PFSK-1 (cell line): ENCODE results near the gene DISC1.

Source experiments
- FOXP2 ChIP-seq: optimal IDR thresholded peaks from 2 replicates; pipeline ENCODE3; 2011; ENCODE audit warnings: borderline replicate concordance, control low read depth, inconsistent platforms; ENCODE audit not compliant: insufficient read depth; ENCODE audit errors: extremely low read length, extremely low read depth
- POLR2AphosphoS5 ChIP-seq: IDR thresholded peaks from 2 replicates; pipeline ENCODE4 v1.6.1; 2012; ENCODE audit warnings: low read depth, mild to moderate bottlenecking, control low read depth, low read length, moderate library complexity
- SIN3A ChIP-seq: IDR thresholded peaks from 2 replicates; pipeline ENCODE4 v1.6.1; 2012; ENCODE audit warnings: mild to moderate bottlenecking, low read length, moderate library complexity, borderline replicate concordance; ENCODE audit not compliant: insufficient read depth
- TAF1 ChIP-seq: IDR thresholded peaks from 2 replicates; pipeline ENCODE4 v1.6.1; 2012; ENCODE audit warnings: low read length, control low read depth, borderline replicate concordance; ENCODE audit not compliant: insufficient read depth
- TF ChIP-seq, protein P1 (sequence below), 2 experiments: IDR thresholded peaks; 2 replicates each; pipeline versions ENCODE4 v1.6.1 to v1.8.0; 2011 to 2012; ENCODE audit warnings: low read depth in 2 of 2, low read length in 2 of 2, control low read depth in 1 of 2, inconsistent platforms in 1 of 2, mild to moderate bottlenecking in 1 of 2, moderate library complexity in 1 of 2; ENCODE audit not compliant: insufficient read depth in 1 of 2

DNA sequence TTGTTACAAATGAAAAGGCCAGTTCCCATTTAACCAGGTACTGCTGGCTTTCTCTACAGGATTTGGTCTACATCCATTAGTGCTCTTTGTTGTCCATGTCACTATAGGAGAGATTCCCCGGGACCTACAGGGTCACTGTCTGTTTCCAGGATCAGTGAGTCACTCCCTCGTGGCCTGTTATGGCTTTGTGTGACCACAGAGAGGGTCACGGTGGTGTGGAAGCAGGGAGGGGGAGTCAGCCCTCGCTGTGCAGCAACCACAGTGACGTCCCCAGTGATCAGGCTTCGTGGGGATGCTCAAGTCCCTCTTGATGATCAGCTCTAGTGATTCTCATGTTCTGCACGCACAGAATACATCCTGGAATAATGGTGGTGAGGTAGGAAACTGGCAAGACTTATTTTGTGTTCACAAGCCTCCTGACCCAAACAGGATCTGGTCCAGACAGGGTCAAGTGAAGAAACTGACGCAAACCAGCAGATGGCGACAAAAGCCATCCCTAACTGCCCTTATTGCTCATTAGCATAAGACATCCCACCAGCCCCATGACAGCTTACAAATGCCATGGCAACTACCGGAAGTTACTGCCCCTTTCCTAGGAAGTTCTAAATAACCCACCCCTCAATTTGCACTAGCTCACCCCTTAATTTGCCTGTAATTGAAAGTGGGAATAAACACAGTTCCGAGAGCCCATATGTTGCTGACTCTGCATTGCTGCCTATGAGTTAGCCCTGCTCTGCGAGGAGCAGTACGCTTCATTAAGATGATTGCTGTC is 98.5 kb downstream of the DISC1 start:
- TF ChIP-seq POLR2AphosphoS5 (no peak), SIN3A (no peak), FOXP2 (no peak), TAF1 (no peak)
- TF ChIP-seq, protein P1, sequence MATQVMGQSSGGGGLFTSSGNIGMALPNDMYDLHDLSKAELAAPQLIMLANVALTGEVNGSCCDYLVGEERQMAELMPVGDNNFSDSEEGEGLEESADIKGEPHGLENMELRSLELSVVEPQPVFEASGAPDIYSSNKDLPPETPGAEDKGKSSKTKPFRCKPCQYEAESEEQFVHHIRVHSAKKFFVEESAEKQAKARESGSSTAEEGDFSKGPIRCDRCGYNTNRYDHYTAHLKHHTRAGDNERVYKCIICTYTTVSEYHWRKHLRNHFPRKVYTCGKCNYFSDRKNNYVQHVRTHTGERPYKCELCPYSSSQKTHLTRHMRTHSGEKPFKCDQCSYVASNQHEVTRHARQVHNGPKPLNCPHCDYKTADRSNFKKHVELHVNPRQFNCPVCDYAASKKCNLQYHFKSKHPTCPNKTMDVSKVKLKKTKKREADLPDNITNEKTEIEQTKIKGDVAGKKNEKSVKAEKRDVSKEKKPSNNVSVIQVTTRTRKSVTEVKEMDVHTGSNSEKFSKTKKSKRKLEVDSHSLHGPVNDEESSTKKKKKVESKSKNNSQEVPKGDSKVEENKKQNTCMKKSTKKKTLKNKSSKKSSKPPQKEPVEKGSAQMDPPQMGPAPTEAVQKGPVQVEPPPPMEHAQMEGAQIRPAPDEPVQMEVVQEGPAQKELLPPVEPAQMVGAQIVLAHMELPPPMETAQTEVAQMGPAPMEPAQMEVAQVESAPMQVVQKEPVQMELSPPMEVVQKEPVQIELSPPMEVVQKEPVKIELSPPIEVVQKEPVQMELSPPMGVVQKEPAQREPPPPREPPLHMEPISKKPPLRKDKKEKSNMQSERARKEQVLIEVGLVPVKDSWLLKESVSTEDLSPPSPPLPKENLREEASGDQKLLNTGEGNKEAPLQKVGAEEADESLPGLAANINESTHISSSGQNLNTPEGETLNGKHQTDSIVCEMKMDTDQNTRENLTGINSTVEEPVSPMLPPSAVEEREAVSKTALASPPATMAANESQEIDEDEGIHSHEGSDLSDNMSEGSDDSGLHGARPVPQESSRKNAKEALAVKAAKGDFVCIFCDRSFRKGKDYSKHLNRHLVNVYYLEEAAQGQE (IDR thresholded peaks at IDR 0.05; ENCODE audit: insufficient read depth in 1 of 2, low read depth in 2 of 2, low read length in 2 of 2), result no peak
